ENCODE data around the gene MINDY1. TPM values are rescaled to one million over a fixed set of nuclear protein-coding genes. Genes with fewer than 3 reads are reported as not detected.

Gene MINDY1
- total RNA-seq, 1 donor from 2014 or later: 12.5 TPM

DNA sequence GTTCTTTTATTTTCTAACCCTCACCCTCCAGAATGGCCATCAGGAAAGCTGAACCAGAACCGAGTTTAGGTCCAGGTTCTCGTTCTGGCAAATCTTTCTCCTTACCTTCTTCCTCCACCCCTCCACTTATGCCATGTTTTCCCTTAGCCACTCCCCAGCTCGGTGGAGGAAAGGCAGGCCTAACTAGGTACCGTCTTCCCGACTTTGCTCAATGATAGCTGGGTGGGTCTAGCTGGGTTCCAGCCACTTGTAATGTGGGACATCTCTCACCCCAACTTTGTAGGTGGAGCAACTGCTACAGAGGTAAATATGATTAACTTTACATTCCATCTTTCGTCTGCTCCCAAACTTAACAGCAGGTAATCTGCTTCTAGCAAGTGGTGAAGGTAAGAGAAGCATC, 30.3 kb upstream of the MINDY1 start:
- DNase-seq: no peak
- intact Hi-C loops (cut with micrococcal nuclease): no loop called here
- Mint-ChIP-seq H3K4me1 (peaks cover 5% of the 10 kb centered on the region), H3K4me3 (no peak overlapping the region), H3K27ac (no peak overlapping the region), H3K9me3 (no peaks in the 10 kb centered on the region), H3K36me3 (ENCODE audit: low read depth) (peaks cover 17% of the 10 kb centered on the region), H3K27me3 (no peaks in the 10 kb centered on the region)

DNA sequence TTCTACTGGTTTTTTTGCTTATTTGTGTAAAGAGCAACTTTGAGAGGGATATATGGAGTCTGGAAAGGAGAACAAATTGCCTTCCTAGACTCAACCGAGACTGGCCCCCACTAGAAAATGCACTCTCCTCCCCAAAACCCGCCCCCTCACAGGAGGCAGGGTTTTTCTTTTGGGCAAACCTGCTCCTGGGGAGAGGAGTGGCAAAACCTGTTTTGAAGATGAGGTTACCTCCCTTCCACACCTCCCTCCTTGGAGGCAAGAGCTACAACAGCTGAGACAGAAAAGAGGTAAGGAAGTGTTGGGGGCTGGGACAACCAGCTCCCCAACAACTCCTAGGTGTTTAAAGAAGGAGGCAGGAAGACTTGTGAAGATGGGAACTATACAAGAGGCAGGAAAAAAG, 29.7 kb upstream of the MINDY1 start, which contains the start of gene BNIPL:
Gene BNIPL (plus strand): TSS at position 231 of the 400 bp plus-strand sequence. CDS start 140 bp downstream, at position 371.
- H3K4me1 Mint-ChIP-seq: peaks cover 5% of the 10 kb centered on the region
- no peaks in the 10 kb centered on the region for H3K27me3 Mint-ChIP-seq
- DNase-seq: no peak
- intact Hi-C loops (cut with micrococcal nuclease): no loop called here
- H3K4me3 Mint-ChIP-seq: no peak within 1 kb of the TSS
- H3K9me3 Mint-ChIP-seq: no peaks in the 10 kb centered on the region
- H3K27ac Mint-ChIP-seq: no peak within 1 kb of the TSS
- H3K36me3 Mint-ChIP-seq (ENCODE audit: low read depth): peaks cover 20% of the 10 kb centered on the region

DNA sequence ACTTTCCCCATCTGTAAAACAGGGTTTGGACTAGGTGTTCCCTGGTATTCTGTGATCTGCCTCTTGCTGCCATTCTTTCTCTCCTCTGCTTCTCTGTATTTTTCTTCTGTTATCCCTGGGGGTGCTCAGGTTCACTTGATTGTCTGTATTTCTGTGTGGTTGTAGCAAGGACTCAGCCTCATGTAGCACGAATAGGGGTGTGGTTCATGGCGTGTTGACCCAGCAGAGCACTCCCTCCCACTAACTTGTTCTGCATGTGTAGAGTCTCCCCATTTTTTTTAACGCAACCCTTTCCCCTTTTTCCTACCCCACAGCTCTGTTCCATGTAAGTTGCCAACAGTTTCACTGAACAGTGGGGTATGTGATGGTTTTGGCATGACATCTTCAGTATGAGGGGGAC, 28.5 kb upstream of the MINDY1 start:
- Mint-ChIP-seq H3K27me3 (no peaks in the 10 kb centered on the region), H3K4me3 (no peak overlapping the region), H3K36me3 (ENCODE audit: low read depth) (peaks cover 26% of the 10 kb centered on the region), H3K4me1 (peaks cover 3% of the 10 kb centered on the region), H3K27ac (no peak overlapping the region), H3K9me3 (no peaks in the 10 kb centered on the region)
- intact Hi-C loops (cut with micrococcal nuclease): no loop called here
- no peak for DNase-seq

DNA sequence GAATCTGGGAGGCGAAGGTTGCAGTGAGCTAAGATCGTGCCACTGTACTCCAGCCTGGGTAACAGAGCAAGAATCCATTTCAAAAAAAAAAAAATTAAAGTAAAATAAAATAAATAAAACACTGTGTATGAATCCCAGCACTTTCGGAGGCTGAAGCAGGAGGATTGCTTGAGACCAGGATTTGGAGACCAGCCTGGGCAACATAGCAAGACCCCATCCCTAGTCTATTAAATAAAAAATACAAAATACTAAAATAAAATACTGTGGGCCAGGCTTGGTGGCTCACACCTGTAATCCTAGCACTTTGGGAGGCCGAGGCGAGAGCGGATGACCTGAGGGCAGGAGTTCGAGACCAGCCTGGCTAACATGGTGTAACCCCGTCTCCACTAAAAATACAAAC, 25.5 kb upstream of the MINDY1 start:
- no peaks in the 10 kb centered on the region for H3K9me3 Mint-ChIP-seq
- H3K4me3 Mint-ChIP-seq: no peak overlapping the region
- H3K4me1 Mint-ChIP-seq: peaks cover 5% of the 10 kb centered on the region
- peaks cover 40% of the 10 kb centered on the region for H3K36me3 Mint-ChIP-seq (ENCODE audit: low read depth)
- intact Hi-C loops (cut with micrococcal nuclease): no loop called here
- DNase-seq: no peak
- no peak overlapping the region for H3K27ac Mint-ChIP-seq
- no peaks in the 10 kb centered on the region for H3K27me3 Mint-ChIP-seq

DNA sequence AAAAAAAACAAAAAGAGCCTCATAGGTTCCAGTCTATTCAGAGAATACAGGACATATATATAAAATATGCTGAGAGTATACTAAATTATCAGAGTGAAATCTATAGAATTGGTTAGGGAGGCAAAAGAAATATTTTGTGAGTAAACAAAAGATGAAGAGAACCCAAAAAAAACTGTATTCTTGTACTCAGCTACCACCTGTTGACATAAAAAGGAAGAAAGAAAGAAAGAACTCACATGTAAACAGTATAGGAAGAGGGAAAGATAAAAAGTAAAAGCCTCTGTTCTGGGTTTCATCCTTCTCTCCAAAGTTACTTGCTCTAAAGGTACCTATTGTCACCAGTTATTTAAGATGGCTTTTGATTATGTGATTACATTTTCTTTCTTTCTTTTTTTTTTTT, 19.8 kb upstream of the MINDY1 start:
- H3K27ac Mint-ChIP-seq: no peak overlapping the region
- H3K36me3 Mint-ChIP-seq (ENCODE audit: low read depth): peaks cover 38% of the 10 kb centered on the region
- intact Hi-C loops (cut with micrococcal nuclease): no loop called here
- peaks cover 7% of the 10 kb centered on the region for H3K4me1 Mint-ChIP-seq
- no peak overlapping the region for H3K4me3 Mint-ChIP-seq
- no peaks in the 10 kb centered on the region for H3K27me3 Mint-ChIP-seq
- DNase-seq: no peak
- H3K9me3 Mint-ChIP-seq: no peaks in the 10 kb centered on the region

DNA sequence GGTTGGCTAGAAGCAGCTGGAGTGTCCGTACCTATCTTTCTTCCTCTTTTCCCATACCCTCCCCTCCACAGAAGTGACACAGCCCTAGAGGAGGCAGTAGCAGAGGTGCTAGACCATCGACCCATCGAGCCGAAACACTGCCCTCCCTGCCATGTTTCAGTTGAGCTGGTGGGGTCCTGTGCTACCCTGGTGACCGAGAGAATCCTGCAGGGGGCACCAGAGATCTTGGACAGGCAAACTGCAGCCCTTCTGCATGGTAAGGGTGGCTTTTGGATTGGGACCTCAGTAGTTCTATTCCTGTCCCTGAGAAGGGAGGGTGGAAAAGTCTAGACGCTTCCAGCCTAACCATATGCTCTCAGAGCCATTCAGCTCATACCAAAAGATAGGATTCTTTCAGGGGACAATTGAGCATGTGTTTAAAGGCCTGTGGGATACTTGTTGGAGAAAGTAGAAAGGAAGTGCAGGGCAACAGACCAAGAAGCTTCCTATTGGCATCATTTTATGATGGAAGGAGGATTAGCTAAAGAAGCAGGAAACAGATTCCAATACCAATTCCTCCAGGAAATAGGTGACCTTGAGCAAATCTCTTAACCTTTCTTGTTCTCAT, 17.9 kb upstream of the MINDY1 start:
- no peaks in the 10 kb centered on the region for H3K27me3 Mint-ChIP-seq
- peak overlapping the region; percentile 59 for H3K27ac Mint-ChIP-seq
- peaks cover 30% of the 10 kb centered on the region for H3K36me3 Mint-ChIP-seq (ENCODE audit: low read depth)
- peak; percentile 95 for DNase-seq
- peak overlapping the region; percentile 30 for H3K4me3 Mint-ChIP-seq
- H3K9me3 Mint-ChIP-seq: no peaks in the 10 kb centered on the region
- peaks cover 7% of the 10 kb centered on the region for H3K4me1 Mint-ChIP-seq
- intact Hi-C loops (cut with micrococcal nuclease): loop anchor here (1.0 to 5.0 kb wide), 4 partner anchors 33 to 132 kb away; partner anchors contain the start of genes CDC42SE1 and TNFAIP8L2

DNA sequence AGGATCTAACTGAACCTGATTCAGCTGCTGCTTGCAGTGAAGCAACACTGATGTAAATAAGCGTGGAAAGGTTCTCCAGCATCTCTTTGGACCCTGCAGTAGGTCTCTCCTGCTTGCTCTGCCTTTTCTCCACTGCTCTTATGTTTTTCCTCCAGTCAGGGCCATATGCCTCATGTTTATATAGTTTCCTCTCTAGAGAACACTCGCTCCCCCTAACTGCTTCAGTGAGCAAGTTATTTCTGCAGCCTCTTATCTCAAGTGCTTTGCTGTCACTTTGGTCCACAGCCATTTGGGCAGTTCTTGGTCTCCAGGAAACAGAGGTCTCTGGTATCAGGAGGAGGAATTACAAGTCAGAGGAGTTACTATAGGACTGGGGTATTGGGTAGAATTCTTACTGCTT, 6.8 kb upstream of the MINDY1 start:
- no peaks in the 10 kb centered on the region for H3K9me3 Mint-ChIP-seq
- no peak for DNase-seq
- no peak overlapping the region for H3K4me3 Mint-ChIP-seq
- H3K36me3 Mint-ChIP-seq (ENCODE audit: low read depth): peaks cover 16% of the 10 kb centered on the region
- H3K4me1 Mint-ChIP-seq: peaks cover 21% of the 10 kb centered on the region
- intact Hi-C loops (cut with micrococcal nuclease): no loop called here
- no peaks in the 10 kb centered on the region for H3K27me3 Mint-ChIP-seq
- H3K27ac Mint-ChIP-seq: no peak overlapping the region

DNA sequence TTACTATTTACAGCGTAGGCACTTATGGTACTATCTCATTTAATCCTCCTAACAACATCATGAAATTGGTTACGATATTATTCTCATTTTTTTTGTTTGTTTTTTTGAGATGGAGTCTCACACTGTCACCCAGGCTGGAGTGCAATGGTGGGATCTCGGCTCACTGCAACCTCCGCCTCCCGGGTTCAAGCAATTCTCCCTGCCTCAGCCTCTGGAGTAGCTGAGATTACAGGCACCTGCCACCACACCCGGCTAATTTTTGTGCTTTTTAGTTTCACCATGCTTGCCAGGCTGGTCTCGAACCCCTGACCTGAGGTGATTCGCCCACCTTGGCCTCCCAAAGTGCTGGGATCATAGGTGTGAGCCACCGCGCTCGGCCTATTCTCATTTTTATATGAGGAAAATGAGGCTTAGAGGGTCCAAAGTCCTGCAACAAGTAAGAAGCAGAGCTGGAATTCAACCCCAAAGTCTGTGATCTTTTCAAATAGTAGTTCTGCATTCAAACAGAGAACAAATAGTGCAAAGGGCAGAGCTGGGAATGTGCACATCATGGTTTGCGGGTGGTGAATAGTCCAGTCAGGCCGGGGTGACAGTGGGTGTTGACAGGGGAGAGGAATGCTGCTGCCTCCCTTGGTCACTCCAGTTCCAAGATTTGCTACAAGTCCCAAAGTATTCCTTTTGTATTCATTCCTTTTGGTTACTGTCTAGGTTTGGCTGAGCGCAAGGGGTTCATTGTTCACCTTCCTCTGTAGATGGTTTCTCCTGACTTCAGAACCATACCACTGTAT, 6.2 kb upstream of the MINDY1 start:
- peaks cover 24% of the 10 kb centered on the region for H3K4me1 Mint-ChIP-seq
- H3K27ac Mint-ChIP-seq: no peak overlapping the region
- no peaks in the 10 kb centered on the region for H3K9me3 Mint-ChIP-seq
- intact Hi-C loops (cut with micrococcal nuclease): no loop called here
- H3K27me3 Mint-ChIP-seq: no peaks in the 10 kb centered on the region
- H3K4me3 Mint-ChIP-seq: no peak overlapping the region
- no peak for DNase-seq
- peaks cover 15% of the 10 kb centered on the region for H3K36me3 Mint-ChIP-seq (ENCODE audit: low read depth)

DNA sequence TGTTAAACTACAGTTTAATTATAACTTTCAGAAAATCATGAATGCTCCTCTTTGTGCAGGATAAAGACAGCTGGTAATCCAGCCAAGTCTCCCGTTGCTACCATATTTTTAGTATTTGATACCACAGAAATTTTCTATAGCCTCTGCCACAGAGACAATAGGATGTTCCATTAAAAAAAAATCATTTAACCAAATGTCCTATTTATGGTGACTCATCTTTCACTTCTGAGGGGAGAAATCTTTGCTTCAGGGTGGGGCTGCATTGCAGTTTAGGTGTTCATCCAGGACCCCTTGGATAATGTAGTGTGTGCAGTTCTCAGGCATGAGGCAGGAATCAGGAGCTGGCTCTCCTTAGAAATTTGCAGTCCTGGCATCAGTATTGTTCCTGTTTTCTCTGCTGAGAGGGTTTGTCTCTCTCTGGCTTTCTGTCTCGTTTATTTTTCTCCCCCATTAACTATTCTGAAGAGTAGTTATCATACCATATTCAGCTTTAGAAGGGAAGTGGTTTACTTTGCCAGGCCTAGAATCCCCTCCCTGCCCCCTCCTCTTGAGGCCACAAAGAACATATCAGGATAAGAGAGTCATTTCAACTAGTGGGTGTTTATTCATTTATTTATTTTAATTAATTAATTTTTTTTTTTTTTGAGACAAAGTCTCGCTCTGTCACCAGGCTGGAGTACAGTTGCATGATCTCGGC, 4.6 kb upstream of the MINDY1 start:
- intact Hi-C loops (cut with micrococcal nuclease): no loop called here
- Mint-ChIP-seq H3K4me1 (peaks cover 40% of the 10 kb centered on the region), H3K27me3 (no peaks in the 10 kb centered on the region)

DNA sequence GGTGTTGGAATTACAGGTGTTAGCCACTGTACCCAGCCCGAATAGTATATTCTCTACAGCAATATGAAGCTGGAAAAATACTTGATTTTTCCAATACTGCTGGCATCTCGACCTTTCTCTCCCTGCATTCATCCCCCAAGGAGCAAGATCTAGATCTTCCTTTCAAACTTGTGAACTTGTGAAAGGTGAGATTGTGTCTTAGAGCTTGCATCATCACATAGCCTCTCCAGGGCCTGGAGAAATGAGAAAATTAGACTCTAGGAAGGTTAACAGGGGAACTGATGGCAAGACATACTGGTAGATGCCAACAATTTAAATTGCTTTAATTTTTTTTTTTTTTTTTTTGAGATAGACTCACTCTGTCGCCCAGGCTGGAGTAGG, 3.6 kb upstream of the MINDY1 start:
- peaks cover 49% of the 10 kb centered on the region for H3K4me1 Mint-ChIP-seq
- H3K9me3 Mint-ChIP-seq: no peaks in the 10 kb centered on the region
- no peak overlapping the region for H3K27ac Mint-ChIP-seq
- peak overlapping the region; percentile 26 for H3K4me3 Mint-ChIP-seq
- peaks cover 13% of the 10 kb centered on the region for H3K36me3 Mint-ChIP-seq (ENCODE audit: low read depth)
- H3K27me3 Mint-ChIP-seq: no peaks in the 10 kb centered on the region
- intact Hi-C loops (cut with micrococcal nuclease): no loop called here
- no peak for DNase-seq

More for the DNA sequence above, 4.6 kb upstream of the MINDY1 start:
- Mint-ChIP-seq H3K27ac (no peak overlapping the region), H3K36me3 (ENCODE audit: low read depth) (peaks cover 13% of the 10 kb centered on the region), H3K4me3 (peak overlapping the region; percentile 4), H3K9me3 (no peaks in the 10 kb centered on the region)
- DNase-seq: no peak

DNA sequence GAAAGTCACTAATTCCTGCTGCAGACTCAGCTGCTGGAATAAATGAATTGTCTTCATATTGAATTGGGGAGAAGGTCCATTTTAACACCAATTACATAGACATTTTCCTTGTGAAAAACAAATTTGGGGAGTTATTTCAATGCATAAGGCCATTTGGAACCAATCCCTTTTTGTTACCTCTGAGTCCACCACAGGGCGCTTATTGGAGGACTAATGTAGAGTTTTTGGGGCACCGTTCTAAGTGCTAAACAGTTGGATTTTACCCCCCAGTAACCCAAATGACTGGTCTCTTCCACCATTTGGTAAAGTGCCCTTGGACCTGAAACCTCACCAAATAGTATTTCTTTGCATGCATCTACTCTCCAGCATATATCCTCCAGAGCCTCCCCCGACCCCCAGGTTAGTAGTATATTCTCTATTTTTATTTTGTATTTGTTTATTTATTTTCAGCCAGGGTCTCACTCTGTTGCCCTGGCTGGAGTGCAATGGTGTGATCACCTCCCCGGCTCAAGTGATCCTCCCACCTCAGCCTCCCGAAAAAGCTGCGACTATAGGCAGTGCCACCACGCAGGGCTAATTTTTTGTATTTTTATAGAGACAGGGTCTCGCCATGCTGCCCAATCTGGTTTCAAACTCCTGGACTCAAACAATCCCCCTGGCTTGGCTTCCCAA, 3.1 kb upstream of the MINDY1 start:
- Mint-ChIP-seq H3K27ac (peak overlapping the region; percentile 90), H3K36me3 (ENCODE audit: low read depth) (peaks cover 13% of the 10 kb centered on the region), H3K4me3 (peak overlapping the region; percentile 100), H3K27me3 (no peaks in the 10 kb centered on the region), H3K4me1 (peaks cover 50% of the 10 kb centered on the region), H3K9me3 (no peaks in the 10 kb centered on the region)
- no peak for DNase-seq
- intact Hi-C loops (cut with micrococcal nuclease): loop anchor here (2.0 to 10.0 kb wide), 8 partner anchors 35 to 643 kb away; partner anchors contain the start of genes ARNT, C1orf56, CERS2 and TARS2

DNA sequence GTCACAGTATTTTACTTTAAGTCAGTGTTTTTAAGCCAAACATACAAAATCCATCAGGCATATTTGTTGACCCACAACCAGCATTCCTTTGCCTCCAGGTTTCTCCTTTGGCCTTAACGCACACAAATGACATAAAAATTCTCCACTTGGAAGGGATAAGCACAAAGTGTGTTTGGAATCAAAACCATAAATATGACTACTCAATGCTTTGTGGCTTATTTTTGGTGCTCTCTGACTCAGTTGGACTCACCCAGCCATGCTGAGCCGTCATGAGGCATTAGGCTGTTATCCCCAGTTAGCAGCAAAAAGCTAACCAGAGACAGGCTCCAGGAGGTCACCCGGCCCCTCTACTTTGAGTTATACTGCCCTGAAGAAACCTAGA, 2.5 kb upstream of the MINDY1 start:
- peak overlapping the region; percentile 90 for H3K27ac Mint-ChIP-seq
- peak overlapping the region; percentile 100 for H3K4me3 Mint-ChIP-seq
- no peaks in the 10 kb centered on the region for H3K27me3 Mint-ChIP-seq
- no peaks in the 10 kb centered on the region for H3K9me3 Mint-ChIP-seq
- H3K4me1 Mint-ChIP-seq: peaks cover 55% of the 10 kb centered on the region
- H3K36me3 Mint-ChIP-seq (ENCODE audit: low read depth): peaks cover 13% of the 10 kb centered on the region
- intact Hi-C loops (cut with micrococcal nuclease): loop anchor here (2.0 to 10.0 kb wide), 8 partner anchors 34 to 642 kb away; partner anchors contain the start of genes ARNT, C1orf56, CERS2 and TARS2
- DNase-seq: no peak
